ENCODE measurements around the gene GGN.
"Not testable (repeated sequence)": the region's sequence is repeated elsewhere in the genome, so short reads cannot be mapped to it uniquely, and the experiment has no call there.

Gene GGN

GRCh38 chr19:38386300-38386970, 1.4 kb downstream of the GGN start:
- no peak for DNase-seq

- DNase-seq = no peak
Observed at GRCh38 chr19:38385804-38386257, 2.0 kb downstream of the GGN start.

- DNase-seq = no peak
Observed at GRCh38 chr19:38385057-38385803, 2.6 kb downstream of the GGN start.

- no peak for DNase-seq
Observed at GRCh38 chr19:38384209-38385027, 3.4 kb downstream of the GGN start.

- DNase-seq = no peak
Observed at GRCh38 chr19:38383743-38384142, 4.1 kb downstream of the GGN start.

GRCh38 chr19:38383184-38383583, 4.7 kb downstream of the GGN start:
- no peak for DNase-seq

- no peak for DNase-seq
Observed at GRCh38 chr19:38381138-38381537, 6.7 kb downstream of the GGN start.

- no peak for DNase-seq
Observed at GRCh38 chr19:38378866-38379265, 9.0 kb downstream of the GGN start.

- no peak for DNase-seq
Observed at GRCh38 chr19:38377052-38377451, 10.8 kb downstream of the GGN start.

GRCh38 chr19:38376576-38376975, 11.3 kb downstream of the GGN start:
- DNase-seq = no peak

GRCh38 chr19:38375748-38376147, 12.1 kb downstream of the GGN start:
- DNase-seq = no peak

- DNase-seq = no peak
Observed at GRCh38 chr19:38375098-38375493, 12.7 kb downstream of the GGN start.

GRCh38 chr19:38374332-38375097, 13.3 kb downstream of the GGN start, which contains the start of gene PSMD8:
Gene PSMD8 (plus strand): TSS chr19:38374571. CDS start chr19:38374602, 31 bp downstream.
- DNase-seq = peak; percentile 99

GRCh38 chr19:38373907-38374331, 13.9 kb downstream of the GGN start:
- DNase-seq = no peak

- no peak for DNase-seq
Observed at GRCh38 chr19:38371081-38371480, 16.8 kb downstream of the GGN start.

GRCh38 chr19:38370299-38370698, 17.5 kb downstream of the GGN start:
- DNase-seq = no peak

- no peak for DNase-seq
Observed at GRCh38 chr19:38369584-38369983, 18.2 kb downstream of the GGN start.

- DNase-seq = no peak
Observed at GRCh38 chr19:38367041-38367440, 20.8 kb downstream of the GGN start.

- not testable (repeated sequence) for DNase-seq
Observed at GRCh38 chr19:38362946-38363688, 24.7 kb downstream of the GGN start.

- DNase-seq = peak; percentile 17
Observed at GRCh38 chr19:38362076-38362945, 25.5 kb downstream of the GGN start.

GRCh38 chr19:38361633-38362075, 26.2 kb downstream of the GGN start:
- peak; percentile 32 for DNase-seq
